Adipose tissue (tissue), 3 donors: ENCODE results near the gene NKAIN2. TPM values are rescaled to one million over a fixed set of nuclear protein-coding genes. Genes with fewer than 3 reads are reported as not detected.

Experiments
- H3K27ac ChIP-seq: one replicate; pipeline ENCODE4 v1.5.1; 2013; ENCODE audit warnings: low read depth, low read length
- WGBS, 3 donors: extraction: QIAGEN DNeasy Blood & Tissue Kit; methylation state at CpG; one replicate each; pipeline ENCODE4 v1.1.7; 2013; 5-methylcytosine and 5-hydroxymethylcytosine counted together
- polyA plus RNA-seq, 3 donors: library from polyadenylated mRNA; stranded (reverse); fragments of 200-250 nt; gene quantifications; one replicate each; pipeline ENCODE4 v1.2.3, GENCODE V29; 2013
- donor health status: healthy with polysubstance abuse.
- donor health status: Bipolar disorder and iron deficiency.
- donor health status: healthy.

Gene NKAIN2
- polyA plus RNA-seq, 3 donors, result 0.07 to 0.67 TPM; not detected in 1

GRCh38 chr6:124873066-124873410 is 1069.4 kb downstream of the NKAIN2 start:
- no peak overlapping the region for H3K27ac ChIP-seq
- 66 to 94% (median 88%) methylated on average over 3 of the region's 3 CpGs for WGBS, 3 donors

Other genes starting within 250 kb of the NKAIN2 start
- under 1 TPM; 0.07 to 0.22 (median 0.18) TPM for gene TRDN, start 166.9 kb upstream of the NKAIN2 start, polyA plus RNA-seq